Osteocyte (in vitro differentiated cells): ENCODE results near the gene CHCHD10. TPM values are rescaled to one million over a fixed set of nuclear protein-coding genes. Genes with fewer than 3 reads are reported as not detected.

Source experiments
- DNase-seq: peaks from one replicate; pipeline ENCODE4 v3.0.0; 2021; ENCODE audit warnings: mixed read lengths; ENCODE audit not compliant: unreplicated experiment; ENCODE audit errors: extremely low spot score
- H3K27ac Mint-ChIP-seq: one replicate; pipeline ENCODE4 v1.8.0; 2021; ENCODE audit warnings: mild to moderate bottlenecking, mixed read lengths; ENCODE audit not compliant: unreplicated experiment
- H3K27me3 Mint-ChIP-seq: one replicate; pipeline ENCODE4 v1.8.0; 2021; ENCODE audit warnings: mixed read lengths; ENCODE audit not compliant: unreplicated experiment
- H3K36me3 Mint-ChIP-seq: one replicate; pipeline ENCODE4 v1.8.0; 2021; ENCODE audit warnings: mixed read lengths; ENCODE audit not compliant: unreplicated experiment
- H3K4me1 Mint-ChIP-seq: one replicate; pipeline ENCODE4 v1.8.0; 2021; ENCODE audit warnings: mixed read lengths; ENCODE audit not compliant: unreplicated experiment
- H3K4me3 Mint-ChIP-seq: one replicate; pipeline ENCODE4 v1.8.0; 2021; ENCODE audit warnings: mild to moderate bottlenecking, moderate library complexity, mixed read lengths; ENCODE audit not compliant: unreplicated experiment
- H3K9me3 Mint-ChIP-seq: one replicate; pipeline ENCODE4 v1.8.0; 2021; ENCODE audit warnings: mixed read lengths; ENCODE audit not compliant: unreplicated experiment
- total RNA-seq: library from RNA; stranded (reverse); gene quantifications from 2 replicates; pipeline ENCODE4 v1.2.1, GENCODE V29; 2021
- TF ChIP-seq, protein P1 (sequence below): fragments of 200-600 bp; sonication (generic); IDR thresholded peaks from 2 replicates; pipeline ENCODE4 v1.5.0; 2021; ENCODE audit warnings: antibody characterized with exemption, mild to moderate bottlenecking, moderate library complexity

Gene CHCHD10
- total RNA-seq, 1 donor from 2014 or later, result 34.0 TPM

DNA sequence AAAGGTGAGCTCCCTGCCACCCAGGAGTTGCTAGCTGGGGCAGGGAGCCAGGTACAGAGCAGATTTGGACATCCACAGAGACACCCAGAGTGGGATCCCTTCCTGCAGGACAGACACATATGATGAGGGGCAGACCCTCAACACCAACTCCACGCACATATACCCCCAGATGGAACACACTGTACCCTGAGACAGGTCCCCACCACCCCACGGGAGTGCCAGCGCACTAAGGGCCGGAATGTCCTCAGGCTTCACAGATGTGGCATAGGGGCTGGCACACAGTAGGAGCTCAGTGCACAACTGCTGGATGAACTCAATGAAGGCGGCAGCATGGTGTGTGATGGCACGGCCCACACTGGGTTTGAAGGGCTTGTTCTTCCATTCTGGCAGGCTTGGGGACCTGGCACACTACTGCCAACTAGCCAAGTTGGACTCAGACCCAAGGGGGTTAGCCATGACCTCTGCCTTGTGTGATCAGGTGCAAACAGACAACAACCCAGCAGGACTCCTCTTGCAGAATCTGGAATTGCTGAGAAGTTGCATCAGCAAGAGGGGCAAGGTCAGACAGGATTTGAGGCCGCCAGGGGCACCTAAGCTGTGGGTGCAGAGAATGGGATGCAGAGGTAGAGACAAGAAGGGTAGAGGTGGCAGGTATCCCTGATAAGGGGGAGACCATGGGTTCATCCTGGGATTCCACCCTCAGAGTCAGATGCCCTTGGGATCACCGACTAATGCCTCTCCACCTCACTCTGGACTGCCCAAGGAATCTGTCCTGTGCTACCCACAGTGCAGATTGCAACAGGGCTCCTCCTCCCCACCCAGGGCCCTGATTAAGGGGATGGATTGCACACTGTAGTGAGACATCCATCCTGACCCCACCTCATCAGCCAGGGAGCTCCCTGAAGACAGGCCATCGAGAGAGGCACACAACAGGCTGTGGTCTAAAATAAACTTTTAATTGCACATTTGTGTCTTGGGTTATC is 2.6 kb downstream of the CHCHD10 start:
- Mint-ChIP-seq H3K4me1 (peaks cover 21% of the 10 kb centered on the region), H3K27me3 (no peaks in the 10 kb centered on the region), H3K36me3 (no peaks in the 10 kb centered on the region), H3K27ac (peak overlapping the region; percentile 34), H3K4me3 (no peak overlapping the region), H3K9me3 (no peaks in the 10 kb centered on the region)
- TF ChIP-seq, protein P1, sequence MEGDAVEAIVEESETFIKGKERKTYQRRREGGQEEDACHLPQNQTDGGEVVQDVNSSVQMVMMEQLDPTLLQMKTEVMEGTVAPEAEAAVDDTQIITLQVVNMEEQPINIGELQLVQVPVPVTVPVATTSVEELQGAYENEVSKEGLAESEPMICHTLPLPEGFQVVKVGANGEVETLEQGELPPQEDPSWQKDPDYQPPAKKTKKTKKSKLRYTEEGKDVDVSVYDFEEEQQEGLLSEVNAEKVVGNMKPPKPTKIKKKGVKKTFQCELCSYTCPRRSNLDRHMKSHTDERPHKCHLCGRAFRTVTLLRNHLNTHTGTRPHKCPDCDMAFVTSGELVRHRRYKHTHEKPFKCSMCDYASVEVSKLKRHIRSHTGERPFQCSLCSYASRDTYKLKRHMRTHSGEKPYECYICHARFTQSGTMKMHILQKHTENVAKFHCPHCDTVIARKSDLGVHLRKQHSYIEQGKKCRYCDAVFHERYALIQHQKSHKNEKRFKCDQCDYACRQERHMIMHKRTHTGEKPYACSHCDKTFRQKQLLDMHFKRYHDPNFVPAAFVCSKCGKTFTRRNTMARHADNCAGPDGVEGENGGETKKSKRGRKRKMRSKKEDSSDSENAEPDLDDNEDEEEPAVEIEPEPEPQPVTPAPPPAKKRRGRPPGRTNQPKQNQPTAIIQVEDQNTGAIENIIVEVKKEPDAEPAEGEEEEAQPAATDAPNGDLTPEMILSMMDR, result no peak
- DNase-seq, result no peak

DNA sequence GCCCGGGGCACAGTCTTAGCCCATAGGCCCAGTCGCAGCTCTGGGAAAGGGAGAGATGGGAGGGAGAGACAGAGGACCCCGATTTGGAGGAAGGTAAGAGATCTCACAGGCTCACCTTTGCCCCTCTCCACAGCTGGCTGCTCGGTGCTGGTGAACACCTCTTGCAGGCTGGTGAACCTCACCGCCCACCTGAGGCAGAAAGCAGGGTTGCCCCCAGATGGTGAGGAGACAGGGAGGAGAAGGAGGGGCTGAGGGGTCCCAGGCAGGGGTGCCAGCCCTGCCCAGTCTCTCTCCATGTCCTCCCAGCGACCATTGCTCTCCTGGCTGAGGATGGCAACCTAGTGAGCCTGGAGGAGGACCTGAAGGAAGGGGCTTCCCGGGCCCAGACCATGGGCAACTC is 3.8 kb downstream of the CHCHD10 start:
- TF ChIP-seq, protein P1, result no peak

DNA sequence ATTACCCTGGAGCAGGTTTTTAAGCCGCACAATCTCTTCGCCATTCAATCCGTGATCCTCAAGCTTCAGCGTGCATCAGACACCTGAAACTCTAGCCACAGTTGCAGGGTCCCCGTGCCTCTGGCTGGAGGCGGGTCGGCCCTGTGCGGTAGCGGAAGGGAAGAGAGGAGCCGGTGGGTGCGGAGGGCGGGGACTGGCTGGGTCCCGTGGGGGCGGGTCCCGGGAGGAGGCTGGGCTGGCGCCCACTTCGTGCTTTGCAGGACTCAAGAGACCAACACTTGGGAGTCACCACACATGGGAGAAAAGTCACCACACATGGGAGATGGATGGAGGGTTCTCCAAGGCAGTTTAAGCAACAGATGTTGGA is 4.2 kb downstream of the CHCHD10 start:
- peaks cover 20% of the 10 kb centered on the region for H3K4me1 Mint-ChIP-seq
- H3K27me3 Mint-ChIP-seq, result no peaks in the 10 kb centered on the region
- no peak for DNase-seq
- TF ChIP-seq, protein P1, result no peak
- H3K9me3 Mint-ChIP-seq, result no peaks in the 10 kb centered on the region
- H3K4me3 Mint-ChIP-seq, result no peak overlapping the region
- no peaks in the 10 kb centered on the region for H3K36me3 Mint-ChIP-seq
- H3K27ac Mint-ChIP-seq, result no peak overlapping the region

More for the DNA sequence above, 3.8 kb downstream of the CHCHD10 start:
- no peaks in the 10 kb centered on the region for H3K36me3 Mint-ChIP-seq
- H3K27ac Mint-ChIP-seq, result no peak overlapping the region
- DNase-seq, result no peak
- peaks cover 21% of the 10 kb centered on the region for H3K4me1 Mint-ChIP-seq
- no peak overlapping the region for H3K4me3 Mint-ChIP-seq
- no peaks in the 10 kb centered on the region for H3K27me3 Mint-ChIP-seq
- no peaks in the 10 kb centered on the region for H3K9me3 Mint-ChIP-seq

DNA sequence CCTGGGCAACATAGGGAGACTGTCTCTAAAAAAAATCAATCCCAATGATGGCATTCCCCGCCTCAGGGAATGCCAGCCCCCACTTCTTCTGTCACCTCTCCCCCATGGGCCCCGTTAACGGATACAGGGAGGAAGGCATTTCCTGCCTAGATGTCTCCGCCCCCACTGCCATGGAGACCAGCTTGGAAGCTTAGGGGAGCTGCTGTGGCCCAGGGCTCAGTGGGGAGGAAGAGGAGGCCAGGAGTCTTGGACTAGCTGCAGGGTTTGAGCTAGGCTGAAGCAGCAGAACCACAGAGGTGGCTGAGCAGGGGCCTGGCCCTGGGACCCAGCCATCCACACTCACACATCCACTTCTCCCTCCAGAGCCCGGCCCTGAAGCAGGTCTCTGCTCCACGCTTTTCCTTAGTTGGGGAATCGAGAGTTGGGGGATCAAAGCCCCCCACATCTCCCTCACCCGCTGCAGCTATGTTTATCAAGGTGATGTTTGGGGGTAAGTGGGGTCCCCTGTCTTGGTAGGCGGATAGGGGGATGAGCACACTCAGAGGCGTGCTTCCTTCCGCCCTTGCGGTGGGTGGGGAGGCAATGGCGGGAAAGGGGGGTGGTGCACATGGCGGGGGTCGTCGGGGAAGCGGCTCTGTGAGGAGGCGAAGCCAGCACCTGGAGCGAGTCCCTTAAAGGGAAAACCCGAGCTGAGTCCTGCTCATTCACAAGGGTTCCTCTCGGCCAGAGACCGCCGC is 4.8 kb downstream of the CHCHD10 start, which contains the start of gene C22orf15:
Gene C22orf15 (plus strand): TSS at position 149 of the 737 bp plus-strand sequence. CDS start 317 bp downstream, at position 466.
- DNase-seq, result no peak
- Mint-ChIP-seq H3K27ac (peak within 1 kb of the TSS; percentile 6), H3K27me3 (no peaks in the 10 kb centered on the region), H3K9me3 (no peaks in the 10 kb centered on the region), H3K4me3 (no peak within 1 kb of the TSS), H3K36me3 (no peaks in the 10 kb centered on the region), H3K4me1 (peaks cover 19% of the 10 kb centered on the region)
- TF ChIP-seq, protein P1, result no peak

DNA sequence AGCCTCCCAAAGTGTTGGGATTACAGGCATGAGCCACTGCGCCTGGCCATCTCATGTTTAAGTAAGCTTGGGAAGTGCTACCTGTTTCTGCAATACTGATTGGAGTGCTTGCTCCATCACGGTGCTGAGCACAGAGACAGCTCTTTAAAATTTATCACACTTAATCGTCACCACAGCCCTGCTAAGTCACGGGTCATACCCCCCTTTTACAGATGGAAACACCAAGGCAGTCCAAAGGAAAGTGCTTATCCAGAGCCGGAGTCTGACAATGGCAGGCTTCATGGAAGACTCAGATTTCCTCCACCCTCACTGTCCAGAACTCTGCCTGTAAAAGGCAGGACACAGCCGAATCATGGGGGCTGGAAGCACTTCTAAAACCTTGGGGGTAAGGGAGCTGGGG is 7.7 kb downstream of the CHCHD10 start:
- Mint-ChIP-seq H3K4me3 (no peak overlapping the region), H3K27ac (no peak overlapping the region), H3K9me3 (no peaks in the 10 kb centered on the region), H3K36me3 (no peaks in the 10 kb centered on the region), H3K4me1 (peaks cover 10% of the 10 kb centered on the region), H3K27me3 (no peaks in the 10 kb centered on the region)
- TF ChIP-seq, protein P1, result no peak
- DNase-seq, result no peak
